ENCODE data around the gene SSC4D.

SSC4D gene

DNA sequence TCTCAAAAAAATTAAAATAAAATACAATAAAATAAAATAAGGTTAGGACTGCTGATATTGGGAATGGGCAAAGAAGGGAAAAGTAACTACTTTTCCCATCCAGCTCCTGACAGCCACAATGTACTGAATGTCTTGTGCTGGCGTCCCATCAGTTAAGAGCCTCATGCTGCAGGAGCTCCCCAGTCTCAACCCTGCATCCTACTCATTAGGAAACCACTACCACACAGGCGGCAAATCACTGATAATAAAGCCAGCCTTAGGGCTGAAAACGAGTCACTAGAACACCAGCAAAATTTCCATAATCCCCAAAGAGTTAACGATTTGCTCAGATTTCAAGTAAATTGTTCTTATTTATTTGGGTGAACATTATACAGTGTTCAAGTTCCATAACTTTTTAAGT lies 55.0 kb downstream of the SSC4D start:
- DNase-seq (ENCODE audit: low read depth) = no peak

DNA sequence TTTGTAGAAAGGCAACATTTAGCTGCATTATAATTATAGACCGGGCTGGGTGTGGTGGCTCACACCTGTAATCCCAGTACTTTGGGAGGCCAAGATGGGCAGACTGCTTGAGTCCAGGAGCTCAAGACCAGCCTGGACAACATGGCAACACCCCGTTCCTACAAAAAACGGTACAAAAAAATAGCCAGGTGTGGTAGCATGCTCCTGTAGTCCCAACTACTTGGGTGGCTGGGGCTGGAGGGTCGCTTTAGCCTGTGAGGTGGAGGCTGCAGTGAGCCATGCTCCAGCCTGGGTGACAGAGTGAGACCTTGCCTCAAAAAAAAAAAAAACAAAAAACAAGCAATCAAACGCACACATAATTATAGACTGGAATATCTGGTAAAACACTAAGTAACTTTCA lies 55.8 kb downstream of the SSC4D start:
- no peak for DNase-seq (ENCODE audit: low read depth)

DNA sequence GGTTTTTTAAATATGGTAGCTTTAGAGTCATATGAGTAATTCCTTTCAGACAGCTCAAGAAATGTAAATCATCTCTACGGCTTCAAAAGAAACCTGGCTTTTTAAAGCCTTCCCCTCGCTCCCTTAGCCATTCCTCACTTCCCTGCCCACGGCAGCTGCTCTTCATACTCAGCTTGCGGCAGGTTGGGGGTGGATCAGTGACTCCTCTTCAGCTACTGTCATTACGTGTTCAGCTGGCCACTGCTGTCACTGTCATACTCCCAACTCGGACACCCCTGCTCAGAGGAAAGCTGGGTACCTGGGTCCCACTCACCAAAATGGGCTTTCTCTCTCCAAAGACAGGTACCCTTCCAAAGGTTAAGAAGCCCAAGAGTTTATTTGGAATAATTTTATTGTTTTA lies 57.3 kb downstream of the SSC4D start:
- no peak for DNase-seq (ENCODE audit: low read depth)

DNA sequence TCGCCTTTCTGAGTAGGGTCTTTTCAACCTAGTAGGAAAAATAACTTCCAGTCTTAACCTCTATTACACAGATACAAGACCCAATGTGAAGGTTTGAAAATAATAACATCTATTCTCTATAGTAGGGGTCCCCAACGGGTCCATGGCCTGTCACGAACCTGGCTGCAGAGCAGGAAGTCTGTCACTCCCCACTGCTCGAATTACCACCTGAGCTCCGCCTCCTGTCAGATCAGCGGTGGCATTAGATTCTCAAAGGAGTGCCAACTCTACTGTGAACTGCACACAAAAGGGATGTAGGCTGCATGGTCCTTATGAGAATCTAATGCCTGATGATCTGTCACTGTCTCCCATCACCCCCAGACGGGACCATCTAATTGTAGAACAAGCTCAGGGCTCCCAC lies 58.1 kb downstream of the SSC4D start:
- DNase-seq (ENCODE audit: low read depth) = no peak

DNA sequence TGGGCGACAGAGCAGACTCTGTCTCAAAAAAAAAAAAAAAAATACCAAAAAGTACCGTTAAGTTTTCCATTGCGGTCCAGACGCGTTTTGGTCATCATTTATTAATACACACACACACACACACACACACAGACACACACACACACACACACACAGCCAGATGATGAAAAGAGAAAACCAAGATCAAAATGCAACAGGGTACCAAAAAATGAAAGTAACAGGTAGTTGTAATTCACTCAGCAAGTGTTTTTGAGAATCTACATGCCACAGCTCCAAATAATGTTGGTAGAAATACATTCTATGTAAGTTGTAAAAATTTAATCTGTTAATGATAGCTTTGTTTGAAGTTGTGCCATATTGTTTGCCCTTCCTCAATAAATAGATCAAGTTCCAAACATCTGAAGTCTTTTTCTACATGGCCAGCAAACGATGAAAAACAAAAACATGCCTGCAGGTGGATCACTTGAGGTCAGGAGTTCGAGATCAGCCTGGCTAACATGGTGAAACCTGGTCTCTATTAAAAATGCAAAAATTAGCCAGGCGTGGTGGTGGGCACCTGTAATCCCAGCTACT lies 60.1 kb downstream of the SSC4D start:
- no peak for DNase-seq (ENCODE audit: low read depth)

DNA sequence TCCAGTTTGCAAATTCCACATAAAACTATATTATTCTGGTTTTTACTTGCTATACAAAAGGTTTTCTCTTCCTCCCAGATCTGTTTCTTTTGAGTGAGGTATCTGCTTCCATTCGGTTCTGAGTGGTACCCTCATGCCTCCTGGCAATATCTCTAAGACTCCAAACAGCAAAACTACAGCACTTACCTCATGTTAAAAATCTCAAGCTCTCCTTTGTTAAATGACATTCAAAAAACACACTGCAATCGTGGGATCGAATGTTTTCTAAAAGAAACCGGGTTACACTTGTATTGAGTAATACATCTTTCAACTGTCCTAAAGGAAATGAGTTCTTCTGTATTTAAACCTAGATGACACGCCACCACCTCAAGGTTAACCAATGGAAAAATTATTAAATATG lies 61.8 kb downstream of the SSC4D start:
- DNase-seq (ENCODE audit: low read depth) = no peak

DNA sequence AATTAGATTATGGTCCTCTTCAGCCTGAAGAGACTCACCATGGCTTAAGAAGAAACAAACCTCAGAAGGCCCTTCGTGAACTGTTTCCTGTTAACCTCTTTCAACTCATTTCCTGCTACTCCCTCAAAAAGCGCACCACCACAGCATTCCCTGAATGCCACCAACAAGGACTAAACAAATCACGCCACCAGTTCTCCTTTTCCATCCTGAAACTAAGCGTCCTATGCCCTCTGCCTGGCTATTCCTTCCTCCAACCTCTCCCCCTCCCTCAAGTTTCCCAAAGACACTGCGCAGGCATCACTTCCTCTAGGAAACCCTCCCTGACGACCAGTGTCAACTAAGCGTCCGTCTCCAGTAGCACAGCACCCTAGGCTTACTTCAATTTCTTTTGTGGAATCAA lies 62.7 kb downstream of the SSC4D start:
- no peak for DNase-seq (ENCODE audit: low read depth)

DNA sequence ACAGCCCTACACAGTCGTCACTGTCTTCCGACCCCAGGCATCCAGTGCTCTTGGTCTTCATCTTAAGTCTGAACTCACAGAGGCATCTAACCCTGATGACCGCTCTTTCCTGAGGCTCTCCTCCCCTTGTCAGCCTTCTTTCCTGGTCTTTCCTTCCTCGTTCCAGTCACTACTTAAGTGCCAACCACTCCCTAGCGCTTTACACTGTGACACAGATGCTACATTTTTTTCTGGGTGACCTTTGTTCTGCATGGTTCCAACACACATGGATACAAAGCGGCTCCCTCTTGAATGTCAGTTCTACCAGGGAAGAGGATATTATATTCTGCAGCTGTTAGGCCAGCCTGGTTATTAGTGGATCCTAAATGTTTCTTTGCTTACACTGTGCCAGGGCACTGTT lies 63.4 kb downstream of the SSC4D start:
- no peak for DNase-seq (ENCODE audit: low read depth)

DNA sequence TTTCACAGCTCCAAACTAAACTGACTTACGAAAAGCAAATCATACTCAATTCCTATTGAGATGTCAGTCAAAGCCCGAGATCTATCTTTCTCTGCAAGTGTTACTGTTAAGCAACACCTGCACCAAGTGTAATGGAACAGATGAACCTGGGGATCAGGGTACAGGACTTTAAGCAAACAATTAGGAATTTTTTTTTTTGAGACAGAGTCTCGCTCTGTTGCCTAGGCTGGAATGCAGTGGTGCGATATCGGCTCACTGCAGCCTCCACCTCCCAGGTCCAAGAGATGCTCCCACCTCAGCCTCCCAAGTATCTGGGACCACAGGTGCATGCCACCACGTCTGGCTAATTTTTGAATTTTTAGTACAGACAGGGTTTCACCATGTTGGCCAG lies 65.6 kb downstream of the SSC4D start:
- no peak for DNase-seq (ENCODE audit: low read depth)

DNA sequence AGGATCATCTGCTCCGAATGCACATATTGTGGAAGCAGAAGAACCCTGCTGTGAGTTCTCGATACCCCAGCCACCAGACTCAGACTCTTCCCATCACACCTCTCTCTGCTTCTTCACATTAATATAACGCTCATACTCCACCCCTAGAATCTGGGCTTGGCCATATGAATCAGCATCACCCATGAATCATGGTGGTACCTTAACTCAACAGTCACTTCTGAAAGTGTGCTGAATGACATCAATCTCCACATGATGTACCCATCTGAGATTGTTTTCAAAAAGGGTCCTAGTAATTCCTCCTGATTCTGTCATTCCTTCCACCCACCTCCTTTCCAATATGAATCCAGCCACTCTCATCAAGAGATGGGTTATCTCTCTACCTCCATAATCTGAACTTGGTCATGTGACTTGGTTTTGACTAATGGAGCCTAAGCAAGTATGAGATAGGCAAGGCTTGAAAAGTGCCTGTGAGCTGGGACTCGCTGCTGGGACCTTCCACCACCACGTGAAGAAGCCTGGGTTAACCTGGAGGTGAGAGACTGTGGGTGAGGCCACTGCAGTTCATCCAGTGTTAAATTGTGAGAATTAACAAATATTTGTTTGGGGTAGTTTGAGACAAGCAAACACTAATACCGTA lies 66.1 kb downstream of the SSC4D start:
- DNase-seq (ENCODE audit: low read depth) = no peak

DNA sequence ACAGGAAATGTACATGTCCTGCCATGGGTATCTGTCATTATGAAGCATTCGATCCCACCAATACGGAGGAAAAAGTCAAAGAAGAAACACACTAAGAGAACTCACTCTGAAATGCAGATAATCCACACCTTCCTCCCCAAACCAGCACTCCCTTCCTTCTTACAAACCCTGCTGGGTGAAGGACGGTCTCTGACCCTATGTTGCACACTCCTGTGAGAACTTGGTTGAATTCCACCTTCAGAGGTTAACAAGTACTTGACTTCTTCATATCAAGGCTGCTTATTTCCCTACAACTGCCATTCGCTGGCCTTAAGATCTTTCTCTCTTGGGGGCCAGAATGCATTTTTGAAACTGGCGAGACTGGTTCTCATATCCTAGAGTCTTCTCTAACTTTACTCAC lies 67.3 kb downstream of the SSC4D start:
- DNase-seq (ENCODE audit: low read depth) = no peak

DNA sequence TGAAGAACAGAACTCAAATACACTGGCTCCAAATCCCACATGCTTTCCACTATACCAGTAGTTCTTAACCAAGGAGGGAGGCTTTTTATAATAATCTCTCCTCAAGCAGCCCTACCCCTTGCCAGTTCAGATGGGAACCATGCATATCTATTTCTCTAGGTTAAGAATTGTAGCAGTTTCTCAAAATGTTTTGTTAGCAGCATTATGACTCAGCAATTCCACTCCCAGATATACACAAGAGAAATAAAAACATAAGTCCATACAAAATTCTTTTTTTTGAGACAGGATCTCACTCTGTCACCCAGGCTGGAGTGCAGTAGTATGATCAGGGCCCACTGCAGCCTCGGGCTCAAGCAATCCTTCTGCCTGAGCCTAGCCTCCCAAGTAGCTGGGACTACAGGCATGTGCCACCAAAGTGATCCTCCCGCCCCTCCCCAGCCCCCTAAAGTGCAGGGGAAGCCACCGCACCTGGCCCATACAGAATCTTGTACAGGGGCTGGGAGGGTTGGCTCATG lies 68.8 kb downstream of the SSC4D start:
- no peak for DNase-seq (ENCODE audit: low read depth)
